Heart left ventricle (tissue), 13 donors: ENCODE data around the gene PER3.

Experiments
- CTCF ChIP-seq, 12 donors: fragments of 200-600 bp; sonication (generic) in 4 of 12; IDR thresholded peaks; one replicate each; pipeline versions ENCODE4 v1.5.0 to v1.8.0; 2018 to 2022; ENCODE audit warnings: antibody characterized with exemption in 12 of 12, mild to moderate bottlenecking in 5 of 12
- POLR2A ChIP-seq, 2 donors: fragments of 450-650 bp; IDR thresholded peaks; one replicate each; pipeline ENCODE4 v1.6.1; 2017; ENCODE audit warnings: antibody characterized with exemption in 2 of 2, mild to moderate bottlenecking in 2 of 2, moderate library complexity in 2 of 2
- donor health status: ischemic (EF 13 %, LVEDD 7.1; RV severe dilation, severe dysfunction).
- donor health status: DM: no; HTN: yes; CAD: no.
- donor health status: DM: no; HTN: no; CAD: no.
- donor health status: ischemic (EF 25% LVEDD 6.9; RV normal size, moderate dysfunction).
- donor health status: ischemic (EF 25% LVEDD 5.7; RV mildly dilated, moderate dysfunction).
- donor health status: ischemic (EF 35%, LVEDD 5.7; RV mildly dilated, moderate dysfunction).
- donor health status: nonischemic (EF 11% LVEDD 7.7; RV severe dilation, severe dysfunction).
- donor health status: DM: yes; HTN: yes; CAD: no.
- donor health status: PGD.
- donor health status: ischemic (EF 29% LVEDD 5.4; RV normal size, mild dysfunction).
- donor health status: nonischemic (EF 23%, LVEDD 6.1; RV moderate dilation, normal function).

GRCh38 chr1:7754234-7754633 is 29.9 kb upstream of the PER3 start:
- TF ChIP-seq CTCF (IDR thresholded peaks at IDR 0.05) (no peak), POLR2A (IDR thresholded peaks at IDR 0.05) (no peak)
